GM12864 (cell line): ENCODE measurements around the gene YWHAQ.

Experiments used
- DNase-seq: peaks from one replicate; pipeline ENCODE4 v3.0.0-alpha.2; 2011; ENCODE audit warnings: low read depth
- H3K4me3 ChIP-seq: 2 replicates; pipeline ENCODE4 v1.5.1; 2011; ENCODE audit warnings: mild to moderate bottlenecking, low read depth, low read length, control low read depth
- CTCF ChIP-seq: IDR thresholded peaks from 2 replicates; pipeline ENCODE4 v1.5.1; 2011; ENCODE audit warnings: low read depth, mild to moderate bottlenecking, moderate library complexity, low read length, control low read depth, inconsistent platforms; ENCODE audit errors: missing control alignments

The YWHAQ gene

GRCh38 chr2:9663008-9663879, 32.4 kb upstream of the YWHAQ start:
- DNase-seq: peak; percentile 49
- no peak for TF ChIP-seq CTCF
- H3K4me3 ChIP-seq: no peak overlapping the region

GRCh38 chr2:9661261-9661660, 30.5 kb upstream of the YWHAQ start:
- H3K4me3 ChIP-seq: no peak overlapping the region
- DNase-seq: no peak
- TF ChIP-seq CTCF: no peak

- no peak overlapping the region for H3K4me3 ChIP-seq
- TF ChIP-seq CTCF: no peak
- no peak for DNase-seq
Measured at GRCh38 chr2:9660781-9661180, 30.0 kb upstream of the YWHAQ start.

- H3K4me3 ChIP-seq: no peak overlapping the region
- no peak for DNase-seq
- no peak for TF ChIP-seq CTCF
Measured at GRCh38 chr2:9660154-9660553, 29.4 kb upstream of the YWHAQ start.

GRCh38 chr2:9658972-9659371, 28.2 kb upstream of the YWHAQ start:
- TF ChIP-seq CTCF: no peak
- DNase-seq: no peak
- no peak overlapping the region for H3K4me3 ChIP-seq

GRCh38 chr2:9657731-9658130, 26.9 kb upstream of the YWHAQ start:
- DNase-seq: no peak
- no peak overlapping the region for H3K4me3 ChIP-seq
- no peak for TF ChIP-seq CTCF

GRCh38 chr2:9657083-9657482, 26.3 kb upstream of the YWHAQ start:
- no peak overlapping the region for H3K4me3 ChIP-seq
- DNase-seq: no peak
- no peak for TF ChIP-seq CTCF
